Activated naive CD4-positive, alpha-beta T cell treated with anti-CD3 and anti-CD28 coated beads, Interleukin-2, amount 10 ng/mL, durations not matched to agents 7 days and 5 days (primary cell): ENCODE measurements around the gene OR2AK2.
"Not testable (repeated sequence)": the region's sequence is repeated elsewhere in the genome, so short reads cannot be mapped to it uniquely, and the experiment has no call there.

ENCODE experiments used
- CTCF ChIA-PET: fragments of 350-600 bp; sonication (Branson Sonifier 250); formaldehyde crosslinking; loops from one replicate; lab custom pipeline; 2021; ENCODE audit warnings: antibody characterized with exemption; lab: Charles Lee
- DNase-seq: peaks from one replicate; pipeline ENCODE4 v3.0.0-alpha.2; 2020
- H3K27ac Mint-ChIP-seq: one replicate; pipeline ENCODE4 v1.8.0; 2021; ENCODE audit warnings: mild to moderate bottlenecking, moderate library complexity, mixed read lengths
- H3K27me3 Mint-ChIP-seq: one replicate; pipeline ENCODE4 v1.8.0; 2021; ENCODE audit warnings: mild to moderate bottlenecking, mixed read lengths
- H3K36me3 Mint-ChIP-seq: one replicate; pipeline ENCODE4 v1.8.0; 2021; ENCODE audit warnings: mixed read lengths
- H3K4me1 Mint-ChIP-seq: one replicate; pipeline ENCODE4 v1.8.0; 2021; ENCODE audit warnings: mixed read lengths
- H3K4me3 Mint-ChIP-seq: one replicate; pipeline ENCODE4 v1.8.0; 2021; ENCODE audit warnings: mild to moderate bottlenecking, moderate library complexity, mixed read lengths
- H3K9me3 Mint-ChIP-seq: one replicate; pipeline ENCODE4 v1.8.0; 2021; ENCODE audit warnings: mixed read lengths

OR2AK2 gene

GRCh38 chr1:247964933-247965332 is at the start of gene OR2AK2:
OR2AK2 (plus strand) TSS chr1:247965233; CDS start chr1:247965377, 144 bp downstream.
- Mint-ChIP-seq H3K36me3 (no peaks in the 10 kb centered on the region), H3K9me3 (peaks cover 2% of the 10 kb centered on the region), H3K27ac (no peak within 1 kb of the TSS), H3K4me1 (no peaks in the 10 kb centered on the region), H3K4me3 (no peak within 1 kb of the TSS), H3K27me3 (no peaks in the 10 kb centered on the region)
- DNase-seq: no peak
- CTCF ChIA-PET: no interaction called here

GRCh38 chr1:247919952-247920351 is 45.1 kb upstream of the OR2AK2 start, which contains the start of gene OR2T8:
OR2T8 (plus strand) TSS chr1:247920252; CDS start chr1:247921018, 766 bp downstream.
- Mint-ChIP-seq H3K27me3 (no peaks in the 10 kb centered on the region), H3K9me3 (no peaks in the 10 kb centered on the region), H3K36me3 (no peaks in the 10 kb centered on the region), H3K4me1 (no peaks in the 10 kb centered on the region), H3K27ac (no peak within 1 kb of the TSS), H3K4me3 (no peak within 1 kb of the TSS)
- DNase-seq: no peak
- CTCF ChIA-PET: no interaction called here

GRCh38 chr1:247923941-247924340 is 41.1 kb upstream of the OR2AK2 start:
- Mint-ChIP-seq H3K4me3 (no peak overlapping the region), H3K4me1 (no peaks in the 10 kb centered on the region), H3K36me3 (no peaks in the 10 kb centered on the region), H3K27ac (no peak overlapping the region), H3K27me3 (no peaks in the 10 kb centered on the region), H3K9me3 (no peaks in the 10 kb centered on the region)
- no peak for DNase-seq
- CTCF ChIA-PET: no interaction called here

GRCh38 chr1:247924868-247925267 is 40.2 kb upstream of the OR2AK2 start, which contains the start of gene OR2AJ1:
OR2AJ1 (plus strand) TSS chr1:247924889; CDS start chr1:247933769, 8,880 bp downstream.
- CTCF ChIA-PET: no interaction called here
- no peak for DNase-seq
- no peaks in the 10 kb centered on the region for H3K36me3 Mint-ChIP-seq
- no peaks in the 10 kb centered on the region for H3K27me3 Mint-ChIP-seq
- no peaks in the 10 kb centered on the region for H3K4me1 Mint-ChIP-seq
- no peaks in the 10 kb centered on the region for H3K9me3 Mint-ChIP-seq
- no peak within 1 kb of the TSS for H3K4me3 Mint-ChIP-seq
- H3K27ac Mint-ChIP-seq: no peak within 1 kb of the TSS

- H3K4me3 Mint-ChIP-seq: no peak overlapping the region
- H3K36me3 Mint-ChIP-seq: no peaks in the 10 kb centered on the region
- peaks cover 8% of the 10 kb centered on the region for H3K9me3 Mint-ChIP-seq
- no peak for DNase-seq
- H3K4me1 Mint-ChIP-seq: no peaks in the 10 kb centered on the region
- CTCF ChIA-PET: no interaction called here
- no peak overlapping the region for H3K27ac Mint-ChIP-seq
- H3K27me3 Mint-ChIP-seq: peaks cover 5% of the 10 kb centered on the region
These were observed 31.0 kb upstream of the OR2AK2 start for GRCh38 chr1:247933989-247934388.

- peaks cover 8% of the 10 kb centered on the region for H3K9me3 Mint-ChIP-seq
- H3K4me1 Mint-ChIP-seq: no peaks in the 10 kb centered on the region
- no peak for DNase-seq
- CTCF ChIA-PET: no interaction called here
- H3K36me3 Mint-ChIP-seq: no peaks in the 10 kb centered on the region
- no peak overlapping the region for H3K27ac Mint-ChIP-seq
- peaks cover 5% of the 10 kb centered on the region for H3K27me3 Mint-ChIP-seq
- no peak overlapping the region for H3K4me3 Mint-ChIP-seq
These were observed 29.3 kb upstream of the OR2AK2 start for GRCh38 chr1:247935781-247936180.

GRCh38 chr1:247936415-247936814 is 28.6 kb upstream of the OR2AK2 start:
- Mint-ChIP-seq H3K36me3 (no peaks in the 10 kb centered on the region), H3K9me3 (peaks cover 8% of the 10 kb centered on the region), H3K27me3 (peaks cover 5% of the 10 kb centered on the region), H3K4me1 (no peaks in the 10 kb centered on the region), H3K4me3 (no peak overlapping the region), H3K27ac (no peak overlapping the region)
- CTCF ChIA-PET: interaction anchor here (1.1 kb wide), 1 partner anchor 18 kb away, joined by 3 read pairs; no protein-coding TSS in a partner anchor
- DNase-seq: peak; percentile 20

GRCh38 chr1:247936965-247937734 is 27.9 kb upstream of the OR2AK2 start:
- peak; percentile 94 for DNase-seq
- Mint-ChIP-seq H3K27ac (peak overlapping the region; percentile 37), H3K4me3 (peak overlapping the region; percentile 75)
- not testable (repeated sequence) for H3K9me3 Mint-ChIP-seq, H3K4me1 Mint-ChIP-seq, H3K36me3 Mint-ChIP-seq, H3K27me3 Mint-ChIP-seq
- CTCF ChIA-PET: interaction anchor here (0.7 to 1.1 kb wide), 2 partner anchors 18 to 173 kb away, joined by 3 read pairs; no protein-coding TSS in a partner anchor

GRCh38 chr1:247942624-247943023 is 22.4 kb upstream of the OR2AK2 start:
- H3K27me3 Mint-ChIP-seq: no peaks in the 10 kb centered on the region
- no peak for DNase-seq
- H3K4me1 Mint-ChIP-seq: no peaks in the 10 kb centered on the region
- H3K27ac Mint-ChIP-seq: no peak overlapping the region
- no peaks in the 10 kb centered on the region for H3K36me3 Mint-ChIP-seq
- CTCF ChIA-PET: no interaction called here
- no peaks in the 10 kb centered on the region for H3K9me3 Mint-ChIP-seq
- H3K4me3 Mint-ChIP-seq: no peak overlapping the region

- CTCF ChIA-PET: no interaction called here
- Mint-ChIP-seq H3K4me1 (no peaks in the 10 kb centered on the region), H3K36me3 (no peaks in the 10 kb centered on the region), H3K4me3 (no peak within 1 kb of the TSS), H3K27me3 (no peaks in the 10 kb centered on the region), H3K9me3 (no peaks in the 10 kb centered on the region), H3K27ac (no peak within 1 kb of the TSS)
- DNase-seq: no peak
These were observed 16.5 kb upstream of the OR2AK2 start, which contains the start of gene OR2L8 for GRCh38 chr1:247948558-247948957. OR2L8 (plus strand) TSS chr1:247948858; CDS start chr1:247948858, 0 bp downstream.

GRCh38 chr1:247953408-247953807 is 11.6 kb upstream of the OR2AK2 start:
- Mint-ChIP-seq H3K27me3 (no peaks in the 10 kb centered on the region), H3K4me1 (no peaks in the 10 kb centered on the region), H3K27ac (no peak overlapping the region), H3K36me3 (no peaks in the 10 kb centered on the region), H3K9me3 (peaks cover 4% of the 10 kb centered on the region), H3K4me3 (no peak overlapping the region)
- CTCF ChIA-PET: no interaction called here
- no peak for DNase-seq

GRCh38 chr1:247961791-247962190 is 3.2 kb upstream of the OR2AK2 start:
- H3K27ac Mint-ChIP-seq: no peak overlapping the region
- H3K4me3 Mint-ChIP-seq: no peak overlapping the region
- CTCF ChIA-PET: no interaction called here
- no peaks in the 10 kb centered on the region for H3K4me1 Mint-ChIP-seq
- no peak for DNase-seq
- no peaks in the 10 kb centered on the region for H3K27me3 Mint-ChIP-seq
- H3K36me3 Mint-ChIP-seq: no peaks in the 10 kb centered on the region
- H3K9me3 Mint-ChIP-seq: peaks cover 7% of the 10 kb centered on the region

GRCh38 chr1:247962911-247963588 is 2.0 kb upstream of the OR2AK2 start:
- Mint-ChIP-seq H3K4me3 (no peak overlapping the region), H3K4me1 (no peaks in the 10 kb centered on the region), H3K27ac (no peak overlapping the region), H3K9me3 (peaks cover 3% of the 10 kb centered on the region), H3K27me3 (no peaks in the 10 kb centered on the region), H3K36me3 (no peaks in the 10 kb centered on the region)
- DNase-seq: no peak
- CTCF ChIA-PET: no interaction called here

GRCh38 chr1:247966532-247967204 is 1.6 kb downstream of the OR2AK2 start:
- Mint-ChIP-seq H3K9me3 (no peaks in the 10 kb centered on the region), H3K4me3 (no peak overlapping the region)
- CTCF ChIA-PET: interaction anchor here (0.5 kb wide), 1 partner anchor 651 kb away, joined by 3 read pairs; no protein-coding TSS in a partner anchor

More at GRCh38 chr1:247966532-247967204, 1.6 kb downstream of the OR2AK2 start:
- Mint-ChIP-seq H3K36me3 (no peaks in the 10 kb centered on the region), H3K27ac (no peak overlapping the region), H3K4me1 (no peaks in the 10 kb centered on the region), H3K27me3 (no peaks in the 10 kb centered on the region)
- DNase-seq: no peak
